HPDE6-E6E7 (cell line): ENCODE results near the gene FXYD2.

ENCODE experiments used
- DNase-seq: peaks from one replicate; pipeline ENCODE4 v3.0.0; 2011; ENCODE audit warnings: missing footprints; ENCODE audit errors: extremely low spot score

Gene FXYD2

DNA sequence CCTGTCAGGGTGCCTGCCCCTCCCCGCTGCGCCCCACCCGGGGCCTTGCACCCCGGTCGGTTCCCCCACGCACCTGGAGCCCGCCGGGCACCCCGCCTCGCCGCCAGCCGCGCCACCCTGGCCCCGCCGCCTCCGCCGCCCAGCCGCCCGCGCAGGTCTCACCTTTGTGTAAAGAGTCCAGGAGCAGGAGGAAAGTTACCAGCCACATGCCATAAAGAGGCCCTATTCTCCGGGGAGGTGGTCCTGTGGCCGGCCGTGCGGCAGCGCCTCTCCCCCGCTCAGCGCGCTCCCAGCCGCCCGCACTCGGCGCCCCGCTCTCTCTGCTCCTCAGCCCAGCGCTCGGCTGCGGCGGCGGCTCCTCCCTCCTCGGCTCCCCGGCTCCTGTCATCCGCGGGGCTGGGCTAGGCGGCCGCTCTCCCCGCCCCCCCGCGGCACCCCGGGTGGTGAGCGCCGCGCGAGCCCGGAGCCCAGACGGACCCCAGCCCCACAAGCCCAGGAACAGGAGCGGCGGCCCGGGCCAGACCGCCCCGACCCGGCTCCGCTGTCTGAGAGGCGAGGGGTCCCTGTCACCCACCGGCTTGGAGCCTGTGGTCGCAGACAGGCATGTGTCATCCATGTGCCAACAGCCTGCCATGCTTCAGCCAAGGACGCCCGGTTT lies 27.5 kb downstream of the FXYD2 start, which contains the start of gene DSCAML1:
DSCAML1 (minus strand) TSS at position 345 of the 658 bp plus-strand sequence; CDS start at position 208, 137 bp downstream.
- no peak for DNase-seq

DNA sequence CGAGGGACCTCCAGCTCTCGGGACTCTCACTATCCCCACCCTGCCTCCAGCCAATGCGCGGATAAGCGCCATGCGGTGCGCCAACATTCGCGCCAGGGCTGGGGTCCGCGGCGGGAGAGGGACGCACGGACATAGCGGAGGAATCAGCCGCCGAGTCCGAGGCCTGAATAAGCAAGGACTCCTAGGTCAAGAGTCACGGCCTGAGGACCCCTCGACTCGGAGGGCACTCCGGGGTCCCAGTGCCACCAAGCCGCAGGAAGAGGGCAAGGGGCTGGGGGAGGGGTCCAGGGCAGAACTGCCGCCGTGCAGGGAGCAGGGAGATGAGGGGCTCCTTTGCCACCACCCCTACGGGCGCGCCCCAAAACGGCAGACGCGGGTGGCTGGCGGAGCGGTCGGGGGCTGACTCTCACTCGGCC lies 28.1 kb downstream of the FXYD2 start:
- no peak for DNase-seq

DNA sequence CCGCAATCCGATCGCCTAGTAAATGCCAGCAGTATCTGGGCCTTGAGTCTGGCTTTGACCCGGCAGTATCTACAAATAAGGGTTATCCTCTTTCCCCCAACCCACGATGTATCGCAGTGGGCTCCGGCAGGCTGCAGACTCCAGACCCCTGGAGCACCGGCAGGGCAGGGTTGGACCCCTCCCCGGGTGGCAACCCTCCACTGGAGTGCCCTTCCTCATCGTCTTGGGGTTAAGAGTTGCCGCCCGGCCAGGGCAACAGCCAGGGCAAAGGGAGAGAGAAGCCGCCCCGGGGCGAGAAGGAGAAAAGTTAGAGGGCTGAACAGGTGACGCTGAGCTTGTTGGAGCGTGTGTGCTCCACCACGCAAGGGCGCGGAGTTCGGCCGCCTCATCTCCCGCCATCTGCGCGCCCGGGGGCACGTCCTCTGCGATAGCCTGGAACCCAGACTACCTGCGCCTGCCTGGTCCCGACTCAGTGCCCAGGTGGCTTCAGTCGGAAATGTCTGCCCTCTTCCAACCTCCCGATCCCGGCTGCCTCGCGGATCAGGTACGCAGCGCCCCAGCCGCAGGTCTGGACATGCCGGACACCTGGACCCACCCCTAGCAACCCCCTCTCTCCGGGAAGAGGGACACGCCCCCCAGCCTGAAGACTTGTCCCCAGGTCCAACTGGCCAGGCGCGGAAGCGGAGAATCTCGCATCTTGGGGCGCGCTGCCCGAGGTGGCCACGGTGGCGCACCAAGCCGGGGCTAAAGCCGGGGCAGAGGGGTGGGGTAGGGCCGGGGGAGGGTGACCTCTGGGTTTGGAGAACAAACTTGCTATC lies 28.7 kb downstream of the FXYD2 start:
- no peak for DNase-seq

DNA sequence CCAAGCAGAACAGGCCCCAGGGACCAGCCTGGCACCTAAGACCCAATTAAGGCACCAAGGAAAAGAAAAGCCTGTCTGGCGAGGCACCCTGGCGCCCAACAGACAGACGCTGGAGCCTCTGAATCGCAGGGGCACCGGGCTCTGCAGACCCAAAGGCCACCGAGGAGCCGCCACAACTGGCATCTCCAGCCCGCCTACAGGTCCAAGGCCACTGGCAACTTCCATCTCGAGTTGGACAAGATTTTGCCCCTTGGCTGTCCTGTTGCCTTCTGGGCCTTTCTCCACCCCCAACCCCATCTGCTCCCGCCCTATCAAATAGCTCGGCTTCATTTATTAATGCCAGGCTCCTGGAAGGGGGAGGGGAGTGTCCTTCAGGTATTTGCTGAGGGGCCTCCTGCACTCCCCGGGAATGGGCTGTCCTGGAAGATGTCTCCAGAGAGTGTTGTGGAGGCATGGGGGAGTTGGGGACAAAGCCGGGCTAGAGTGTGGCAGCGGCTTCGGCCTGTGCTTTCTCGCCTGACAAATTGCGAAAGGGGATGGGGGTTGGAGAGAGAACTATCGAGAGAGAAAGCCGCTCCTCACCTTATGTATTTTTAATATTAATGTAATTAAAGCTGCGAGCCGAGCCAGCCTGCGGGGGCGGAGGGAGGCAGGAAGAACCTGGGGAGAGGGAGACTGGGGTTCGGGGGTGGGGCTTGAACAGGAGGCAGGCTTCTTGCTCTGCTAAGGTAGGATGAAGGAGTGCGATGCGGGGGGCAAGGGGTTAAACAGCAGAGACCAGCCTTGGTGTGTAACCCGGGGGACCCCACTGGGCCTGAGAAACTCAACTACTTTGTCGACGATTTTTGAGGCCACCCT lies 29.5 kb downstream of the FXYD2 start:
- DNase-seq, result no peak

DNA sequence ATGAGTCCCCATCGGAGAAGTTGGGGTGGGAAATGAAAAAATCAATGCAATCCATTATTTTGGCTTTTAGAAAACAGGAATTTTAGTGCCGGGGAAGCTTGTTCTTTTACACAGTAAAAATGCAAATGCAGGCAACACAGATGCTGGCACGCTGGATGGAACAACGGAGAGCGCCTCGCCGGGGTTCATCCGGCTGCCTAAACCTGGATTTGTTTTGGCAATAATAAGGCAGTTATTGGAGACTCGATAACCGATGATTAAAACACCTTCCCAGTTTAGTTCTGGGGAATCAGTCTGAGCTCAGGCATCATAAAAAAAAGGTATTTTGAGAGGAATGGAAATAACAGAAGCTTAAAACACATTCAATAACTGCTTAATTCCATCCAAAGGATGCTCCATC lies 30.4 kb downstream of the FXYD2 start:
- no peak for DNase-seq

DNA sequence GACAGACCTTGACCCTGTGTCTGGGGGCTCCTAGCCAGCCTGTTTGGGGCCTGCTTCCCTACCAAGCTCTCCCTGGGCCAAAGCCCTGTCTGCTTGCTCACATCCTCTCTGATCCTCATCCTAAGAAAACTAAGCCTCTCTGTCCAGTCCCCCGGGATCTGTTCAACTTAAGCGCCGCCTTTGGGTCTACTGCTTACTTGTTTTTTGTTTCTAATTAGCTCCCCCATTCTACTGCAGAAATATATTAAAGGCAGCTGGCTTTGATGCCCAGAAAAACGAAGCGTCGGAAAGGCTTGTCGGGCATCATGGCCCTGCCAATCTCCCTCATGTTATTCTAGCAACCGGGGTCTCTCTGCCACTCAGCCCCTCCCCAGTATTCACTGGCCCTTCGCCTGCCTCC lies 31.0 kb downstream of the FXYD2 start:
- no peak for DNase-seq

DNA sequence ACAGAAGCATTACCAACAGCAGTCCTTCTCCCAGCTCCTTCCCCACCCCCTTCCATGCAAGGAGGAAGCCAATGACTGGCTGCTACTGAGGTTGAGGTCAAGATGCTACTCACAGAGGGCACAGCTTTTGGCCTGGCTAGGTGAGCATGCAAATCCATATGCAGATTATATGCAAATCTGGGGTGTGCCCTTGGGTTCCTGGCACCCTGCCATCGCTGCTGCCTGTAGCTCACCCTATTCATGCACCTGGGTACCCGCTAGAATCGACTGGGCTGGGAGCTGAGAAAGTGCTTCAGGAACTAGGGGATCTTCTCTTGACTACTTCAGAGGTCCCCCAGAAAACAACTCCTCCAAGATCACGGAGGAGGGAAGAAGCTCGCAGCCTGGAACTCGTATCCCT lies 31.6 kb downstream of the FXYD2 start:
- DNase-seq, result no peak

DNA sequence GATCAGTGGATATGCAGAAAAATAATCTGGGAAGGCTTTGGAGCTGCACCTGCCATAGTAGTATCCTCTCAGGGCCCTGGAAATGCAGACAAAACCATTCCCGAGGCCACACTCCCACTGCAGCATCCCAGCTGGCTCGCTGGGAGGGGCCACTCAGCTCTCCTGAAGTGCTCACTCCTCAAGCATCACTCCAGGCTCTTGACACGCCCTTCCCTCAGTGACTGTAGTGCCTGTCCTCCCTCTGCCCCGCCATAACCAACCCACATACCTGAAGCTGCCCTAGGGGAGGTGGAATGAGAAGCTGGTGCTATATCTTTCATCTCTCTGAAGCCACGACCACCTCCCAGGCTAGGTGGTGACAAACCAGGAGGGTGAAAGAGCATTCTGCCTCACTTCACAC lies 32.3 kb downstream of the FXYD2 start:
- DNase-seq, result no peak

DNA sequence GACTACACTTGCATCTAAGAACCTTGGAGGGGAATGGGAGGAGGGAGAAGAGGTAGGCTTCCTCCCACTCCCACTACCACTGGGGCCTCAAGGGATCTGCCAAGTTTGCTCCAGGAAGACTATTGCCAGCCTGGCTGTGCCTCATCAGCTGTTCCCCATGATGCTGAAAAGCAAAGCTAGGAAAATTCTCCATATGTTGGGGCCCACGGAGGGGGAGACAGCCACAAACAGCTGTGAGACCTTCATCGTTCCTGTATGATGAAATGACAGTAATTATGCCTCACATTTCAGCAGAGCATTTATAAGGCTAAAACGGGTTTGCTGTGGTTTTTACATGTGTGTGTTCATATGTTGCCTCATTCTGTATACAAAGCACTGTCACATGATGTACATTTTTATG lies 34.3 kb downstream of the FXYD2 start:
- no peak for DNase-seq

DNA sequence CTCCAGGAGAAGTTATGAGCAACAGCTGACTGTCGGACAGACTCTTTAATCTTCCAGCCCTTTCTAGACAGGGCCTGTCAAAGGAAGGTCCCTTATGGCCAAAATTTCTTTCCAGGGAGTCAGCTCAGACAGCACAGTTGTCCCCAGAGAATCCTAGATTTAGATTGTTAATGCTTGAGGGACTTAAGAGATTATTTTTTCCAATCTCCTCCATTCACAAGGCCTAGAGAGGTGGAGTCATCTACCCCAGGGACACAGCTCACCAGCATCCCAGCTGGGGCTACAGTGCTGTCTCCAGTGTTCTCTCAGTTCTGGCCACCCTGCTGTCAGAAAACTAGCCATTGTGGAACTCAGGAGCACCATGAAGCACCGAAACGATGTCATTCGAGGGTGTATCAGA lies 35.3 kb downstream of the FXYD2 start:
- no peak for DNase-seq

DNA sequence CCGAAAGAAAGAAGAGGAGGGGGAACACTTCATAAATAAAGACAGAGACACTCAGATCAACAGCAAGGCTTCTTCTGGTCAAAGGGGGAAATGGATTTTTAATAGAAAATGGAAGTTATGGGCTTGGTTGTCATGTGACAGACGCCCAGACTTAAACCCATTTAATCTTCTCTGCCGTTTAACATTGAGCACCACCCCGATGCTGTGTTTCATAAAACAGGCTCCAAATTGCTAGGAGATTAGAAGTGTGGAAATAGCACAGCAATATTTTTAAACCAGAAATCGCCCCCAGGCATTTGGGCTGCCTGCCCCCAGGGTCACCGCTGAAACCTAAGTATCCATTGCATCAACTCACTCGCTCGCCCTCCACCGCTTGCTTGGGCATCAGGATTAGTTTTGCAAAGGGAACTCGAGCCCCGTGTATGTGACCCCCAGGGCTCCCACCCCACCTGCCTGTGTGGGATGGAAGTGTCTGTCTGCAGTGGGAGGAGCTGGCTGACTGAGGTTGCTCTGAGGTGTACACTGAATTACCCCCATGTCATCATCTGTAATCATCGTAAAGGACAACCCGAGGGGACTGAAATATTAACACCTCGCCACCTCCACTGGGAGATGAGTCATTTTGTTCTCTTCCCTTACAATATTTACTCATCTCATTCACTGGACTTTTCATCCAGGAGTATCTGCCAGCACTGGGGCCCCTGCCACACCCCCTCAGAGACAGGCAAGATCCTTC lies 38.2 kb downstream of the FXYD2 start:
- peak; percentile 23 for DNase-seq

DNA sequence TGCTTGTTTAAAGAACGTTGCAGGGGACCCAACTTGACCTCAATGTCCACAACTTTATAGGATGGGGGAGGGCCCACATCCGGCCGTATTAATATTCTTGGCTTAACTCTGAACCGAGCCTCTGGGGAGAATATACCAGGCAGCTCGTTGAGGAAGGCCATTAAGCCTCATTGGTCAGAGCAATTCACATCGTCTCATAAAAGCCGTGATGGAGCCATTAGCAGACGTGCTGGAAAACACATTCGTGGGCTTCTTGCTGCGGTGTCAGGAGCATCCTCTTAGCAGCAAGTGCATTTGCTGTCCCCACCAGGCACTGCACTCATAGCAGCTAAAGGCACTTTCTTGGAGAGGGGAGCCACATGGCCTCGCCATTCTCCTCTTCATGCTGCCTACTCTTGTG lies 42.4 kb downstream of the FXYD2 start:
- no peak for DNase-seq

DNA sequence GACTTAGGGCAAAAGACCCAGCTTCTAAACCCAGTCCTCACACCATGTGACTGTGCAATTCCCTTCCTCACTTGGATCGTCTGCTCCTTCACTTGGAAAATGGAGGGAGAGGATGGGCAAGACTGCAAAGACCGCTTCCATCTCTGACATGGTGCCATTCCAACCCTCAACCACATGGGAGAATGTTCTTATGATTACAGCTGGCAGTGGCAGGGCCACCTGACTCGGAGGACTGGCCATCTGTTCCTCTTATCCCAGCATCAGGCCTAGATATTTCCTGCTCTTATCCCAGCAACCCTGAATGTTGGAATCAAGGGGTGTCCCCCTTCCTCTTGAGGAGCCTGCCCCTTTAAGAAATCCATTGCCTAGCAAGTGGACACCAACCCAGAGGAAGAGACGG lies 42.9 kb downstream of the FXYD2 start:
- DNase-seq, result no peak

DNA sequence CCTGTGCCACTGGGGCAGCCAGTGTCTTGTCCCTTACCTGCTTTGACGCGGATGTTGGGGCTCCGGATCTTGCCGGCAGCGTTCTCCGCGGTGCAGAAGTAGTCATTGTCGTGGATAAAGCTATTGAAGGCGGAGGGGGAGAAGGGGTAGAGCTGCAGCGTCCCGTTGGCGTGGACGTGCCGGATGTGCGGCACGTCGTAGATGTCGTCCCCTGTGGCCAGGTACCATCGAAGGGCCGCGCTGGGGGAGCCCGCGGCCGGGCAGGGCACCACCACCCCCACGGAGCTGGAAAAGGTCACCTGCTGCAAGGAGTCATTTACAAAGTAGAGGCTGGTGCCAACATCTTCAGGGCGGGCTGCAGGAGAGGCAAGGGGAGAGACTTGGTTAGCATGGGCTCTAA lies 44.1 kb downstream of the FXYD2 start:
- DNase-seq, result no peak

DNA sequence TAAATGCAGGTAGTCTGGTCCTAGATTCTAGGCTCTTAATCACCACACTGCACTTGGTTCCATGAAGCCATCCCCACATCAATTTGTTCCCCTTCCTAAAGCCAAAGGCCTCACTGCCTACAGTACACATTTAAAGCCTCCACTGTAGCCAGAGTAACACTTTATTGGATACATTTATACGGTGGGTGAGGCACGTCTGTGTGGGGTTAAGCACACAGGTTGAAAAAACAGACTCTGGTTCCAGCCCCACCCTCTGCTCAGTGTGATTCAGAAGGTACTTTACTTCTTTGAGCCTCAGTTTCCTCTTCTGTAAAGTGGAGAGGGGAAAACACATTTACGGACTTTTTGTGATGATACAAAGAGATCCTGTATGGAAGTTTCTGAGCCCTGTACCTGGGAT lies 50.0 kb downstream of the FXYD2 start:
- DNase-seq, result no peak

DNA sequence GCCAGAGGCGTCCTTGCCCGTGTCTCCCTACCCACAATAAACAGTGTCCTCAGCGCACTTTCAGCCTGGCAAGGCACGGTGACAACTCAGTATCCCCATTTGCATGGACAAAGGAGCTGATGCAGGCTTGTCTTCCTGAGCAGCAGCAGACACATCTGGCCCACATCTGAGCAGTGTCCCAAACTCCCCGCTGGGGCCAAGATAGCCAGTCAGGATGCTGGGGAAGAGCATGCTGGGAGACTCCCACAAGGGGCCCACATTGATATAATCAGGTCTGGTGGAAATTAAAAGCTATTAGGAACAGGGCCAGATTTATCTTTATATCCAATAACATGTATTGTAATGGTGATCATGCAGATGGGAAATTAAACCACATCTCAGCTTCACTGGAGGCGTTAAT lies 52.2 kb downstream of the FXYD2 start:
- DNase-seq, result no peak

DNA sequence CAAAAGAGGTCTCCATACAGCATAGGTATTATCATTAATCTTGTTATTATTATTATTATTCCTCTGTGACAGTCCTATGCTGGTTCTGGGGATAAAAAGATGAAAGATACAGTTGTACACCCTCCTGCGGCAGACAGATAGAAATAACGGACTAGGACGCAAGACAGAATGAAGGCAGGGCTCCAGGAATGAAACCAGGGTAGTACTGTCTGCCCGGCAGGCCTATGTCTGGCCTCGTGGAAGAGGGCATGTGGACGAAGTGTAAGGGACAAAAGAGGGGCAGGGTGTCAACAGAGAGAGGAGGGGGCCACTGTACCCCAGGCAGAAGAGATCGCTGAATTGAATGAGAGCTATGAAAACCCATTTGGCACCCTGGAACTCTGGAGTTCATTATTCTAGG lies 52.7 kb downstream of the FXYD2 start:
- no peak for DNase-seq

DNA sequence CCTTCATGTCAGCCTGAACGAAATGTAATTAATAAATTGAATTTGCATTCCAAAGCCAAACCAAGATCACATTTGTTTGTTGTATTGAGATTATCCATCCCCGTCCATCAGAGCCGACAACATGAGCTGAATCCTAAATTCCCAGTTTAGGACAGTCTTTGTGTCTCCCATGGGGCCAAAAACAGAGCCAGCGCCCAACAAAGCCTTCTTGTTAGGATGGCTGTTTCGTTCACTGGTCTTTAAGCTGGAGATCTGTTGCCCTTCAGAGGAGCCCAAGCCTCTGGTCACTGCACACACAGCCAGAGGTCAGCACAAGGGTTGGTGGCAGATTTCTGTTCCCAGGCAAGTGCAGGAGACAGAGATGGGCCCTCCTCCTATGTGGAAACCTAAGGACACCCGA lies 53.3 kb downstream of the FXYD2 start:
- DNase-seq, result no peak

DNA sequence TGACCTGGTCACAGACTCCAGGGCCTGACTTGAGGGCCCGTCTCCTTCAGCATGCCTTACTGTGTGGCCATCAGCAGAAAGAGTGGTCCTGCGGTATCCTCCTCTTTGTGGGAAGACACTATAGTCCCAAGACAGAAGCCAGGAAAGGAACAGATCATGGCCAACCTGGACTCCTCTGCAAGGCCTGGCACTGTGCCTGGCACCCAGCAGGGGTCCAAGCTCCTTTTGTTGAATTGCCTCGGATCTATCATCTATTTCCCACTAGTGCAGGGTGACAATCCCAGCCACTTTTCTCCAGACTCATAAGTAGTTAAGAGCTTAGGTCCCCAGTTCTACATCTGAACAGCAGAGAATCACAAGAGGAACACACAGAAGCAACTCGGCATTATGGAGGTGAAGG lies 54.5 kb downstream of the FXYD2 start:
- no peak for DNase-seq
